Midbrain (tissue), 1 donor: Measurements from ENCODE around the gene ANKS4B.
"Not testable (repeated sequence)": the region's sequence is repeated elsewhere in the genome, so short reads cannot be mapped to it uniquely, and the experiment has no call there.

Source experiments
- DNase-seq: peaks from one replicate; lab custom pipeline; 2025; lab: John Stamatoyannopoulos, UW

The ANKS4B gene

DNA sequence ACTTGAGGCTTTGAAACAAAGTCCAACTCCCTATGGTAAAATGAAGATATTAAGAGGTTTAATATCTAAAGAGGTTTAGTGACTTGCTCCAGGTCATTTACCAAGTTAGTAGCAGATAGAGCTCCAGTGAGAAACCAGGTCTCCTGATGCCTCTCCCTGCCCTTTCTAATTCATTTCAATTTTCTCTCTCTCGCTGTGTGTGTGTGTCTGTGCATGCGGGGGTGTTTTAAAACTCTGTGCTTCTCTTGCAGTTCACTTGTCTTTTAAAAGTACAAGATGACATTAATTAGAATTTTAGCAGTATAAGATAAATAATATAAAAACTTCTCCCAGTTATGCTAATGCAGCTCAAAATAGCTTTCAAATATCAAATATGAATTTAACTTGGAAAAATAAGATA lies 13.9 kb upstream of the ANKS4B start:
- DNase-seq: no peak

DNA sequence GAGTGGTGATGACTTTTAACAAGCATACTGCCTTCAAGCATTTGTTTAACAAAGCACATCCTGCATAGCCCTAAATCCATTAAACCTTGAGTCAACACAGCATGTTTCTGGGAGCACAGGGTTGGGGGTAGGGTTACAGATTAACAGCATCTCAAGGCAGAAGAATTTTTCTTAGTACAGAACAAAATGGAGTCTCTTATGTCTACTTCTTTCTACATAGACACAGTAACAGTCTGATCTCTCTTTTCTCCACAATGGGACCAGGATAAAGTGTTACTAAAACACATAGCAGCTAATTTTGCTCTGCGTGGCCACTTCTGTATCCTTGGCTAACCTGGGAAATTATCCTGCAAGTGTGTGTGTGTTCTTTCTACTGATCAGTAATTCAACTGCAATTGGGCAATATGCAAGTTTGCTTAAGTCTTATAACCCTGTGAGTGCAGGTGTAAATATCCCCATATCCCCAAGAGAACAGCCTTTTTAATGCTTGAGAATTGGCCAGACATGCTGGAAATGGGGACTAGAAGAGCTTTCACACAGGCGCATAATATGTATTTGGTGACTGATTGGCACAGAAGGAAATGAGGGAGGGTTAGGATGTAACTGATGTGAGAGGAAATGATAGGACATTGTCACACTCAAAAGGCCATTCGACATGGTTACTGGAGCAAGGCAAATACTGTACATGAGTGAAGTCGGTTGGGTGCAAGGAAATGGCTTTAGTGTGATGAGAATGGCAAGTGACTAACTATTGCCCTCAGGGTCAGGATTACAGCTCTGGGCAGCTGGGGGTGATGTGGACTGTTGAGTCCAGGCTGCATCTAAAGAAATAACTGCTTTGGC lies 10.8 kb upstream of the ANKS4B start:
- DNase-seq: no peak

DNA sequence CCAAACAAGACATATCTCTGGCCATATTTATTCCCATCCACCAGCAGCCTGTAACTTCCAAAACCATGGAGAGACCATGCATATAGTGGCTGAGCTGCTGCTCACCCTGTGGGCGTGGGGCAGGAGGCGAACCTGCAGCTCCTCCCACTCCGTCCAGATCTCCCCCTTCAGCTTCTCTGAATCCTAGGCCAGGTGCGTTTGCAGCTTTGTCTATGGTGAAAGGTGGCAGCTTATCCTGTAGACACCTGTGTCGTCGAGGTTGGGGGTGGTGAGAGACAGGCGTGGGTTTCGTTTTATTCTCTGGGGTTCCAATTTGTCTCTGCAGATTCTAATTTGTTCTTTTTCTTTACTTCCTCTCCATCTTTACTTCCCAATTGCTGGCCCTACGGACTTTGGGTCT lies 9.7 kb upstream of the ANKS4B start:
- no peak for DNase-seq

DNA sequence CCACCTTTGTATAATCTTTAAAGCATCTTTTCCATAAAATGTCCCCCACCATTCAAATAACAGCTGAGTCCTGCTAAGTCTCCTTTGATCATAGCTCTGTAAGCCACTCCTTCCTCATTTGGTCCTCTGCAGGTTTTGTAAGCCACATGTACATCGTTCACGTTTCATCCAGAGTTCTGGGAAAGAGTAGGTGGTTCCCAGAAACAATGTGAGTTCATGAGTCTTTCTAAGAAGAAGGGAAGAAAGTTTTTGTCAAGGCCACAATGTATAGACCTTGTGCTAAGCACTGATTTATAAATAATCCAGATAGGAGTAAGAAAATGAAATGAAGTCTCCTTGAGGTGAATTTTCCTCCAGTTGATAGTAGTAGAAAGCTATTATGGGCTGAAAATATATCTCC lies 8.7 kb upstream of the ANKS4B start:
- no peak for DNase-seq

DNA sequence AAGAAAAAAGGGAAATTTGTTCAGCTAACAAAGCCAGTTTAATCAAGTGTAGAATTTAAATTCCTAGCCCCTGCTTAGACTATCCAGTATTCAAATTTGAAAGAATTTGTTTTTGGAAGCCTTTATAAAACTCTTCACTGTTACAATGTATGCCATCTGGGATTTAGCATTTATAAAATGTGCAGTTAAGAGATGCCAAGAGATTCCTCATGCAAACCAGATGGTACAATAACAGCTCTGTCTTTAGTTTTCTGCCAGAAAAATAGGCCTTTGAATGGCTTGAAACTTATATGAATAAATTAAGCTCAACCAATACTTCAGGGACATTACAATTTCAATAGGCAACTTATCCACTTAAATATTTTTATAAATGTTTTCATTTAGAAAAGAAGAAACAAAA lies 6.8 kb upstream of the ANKS4B start:
- no peak for DNase-seq

DNA sequence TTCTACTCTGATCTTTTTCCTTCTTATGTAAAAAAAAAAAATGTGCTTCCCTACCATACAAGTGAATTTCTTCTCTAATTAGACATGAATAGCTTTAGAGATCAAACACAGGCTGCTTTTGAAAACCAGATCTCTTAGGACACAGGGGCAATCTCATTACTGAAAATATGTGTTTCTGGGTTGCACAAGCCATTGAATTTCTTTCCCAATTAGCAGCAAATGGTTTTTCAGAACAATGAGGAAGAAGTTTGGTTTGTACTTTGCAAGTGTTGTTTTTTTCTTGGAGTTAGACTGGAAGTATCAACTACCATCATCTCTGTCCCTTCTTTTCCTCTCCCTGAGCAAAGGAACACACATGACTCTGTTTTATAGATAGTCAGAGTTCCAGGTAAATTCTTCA lies 5.6 kb upstream of the ANKS4B start:
- DNase-seq: no peak

DNA sequence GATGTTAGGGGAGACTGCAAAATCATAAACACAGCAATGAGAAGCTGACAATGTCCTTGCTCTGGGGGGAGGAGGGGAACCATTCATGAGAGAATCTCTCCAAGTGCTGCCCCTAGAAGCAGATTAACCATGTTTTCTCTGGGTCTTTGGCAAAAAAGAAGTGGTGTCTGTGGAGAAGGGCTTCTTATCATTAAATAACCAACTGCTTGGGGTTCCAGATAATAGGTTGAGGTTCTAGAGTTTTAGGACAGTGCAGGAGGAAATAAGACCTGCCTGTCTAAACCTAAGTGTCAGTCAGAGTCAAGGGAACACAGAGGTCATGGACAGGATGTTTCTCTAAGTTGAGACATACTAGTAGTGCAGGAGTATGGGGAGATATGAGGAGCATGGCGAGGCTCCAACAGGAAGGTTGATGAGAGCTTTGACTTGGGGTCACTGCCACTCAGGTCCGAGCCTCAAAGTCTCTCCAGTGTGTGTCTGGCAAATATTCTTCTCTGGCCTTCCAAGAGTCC lies 5.1 kb upstream of the ANKS4B start:
- DNase-seq: no peak

DNA sequence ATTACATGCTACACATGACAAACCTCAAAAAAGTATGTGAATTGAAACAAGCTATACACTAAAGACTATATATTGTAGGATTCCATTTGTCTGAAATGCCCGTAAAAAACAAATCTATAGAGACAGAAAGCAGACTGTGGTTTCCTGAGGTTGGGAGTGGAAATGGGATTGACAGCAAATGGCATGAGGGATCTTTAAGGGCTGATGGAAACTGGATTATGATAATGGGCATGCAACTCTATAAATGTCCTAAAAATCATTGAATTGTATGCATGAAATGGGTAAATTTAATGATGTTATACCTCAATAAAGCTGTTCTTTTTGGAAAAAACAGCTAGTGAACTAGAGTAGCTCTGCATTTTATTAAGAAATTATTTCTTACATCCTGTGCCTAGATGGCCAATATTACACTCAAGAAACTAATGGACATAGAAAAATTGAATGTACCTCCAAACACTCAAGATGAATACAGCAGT lies 416 bp upstream of the ANKS4B start:
- no peak for DNase-seq

DNA sequence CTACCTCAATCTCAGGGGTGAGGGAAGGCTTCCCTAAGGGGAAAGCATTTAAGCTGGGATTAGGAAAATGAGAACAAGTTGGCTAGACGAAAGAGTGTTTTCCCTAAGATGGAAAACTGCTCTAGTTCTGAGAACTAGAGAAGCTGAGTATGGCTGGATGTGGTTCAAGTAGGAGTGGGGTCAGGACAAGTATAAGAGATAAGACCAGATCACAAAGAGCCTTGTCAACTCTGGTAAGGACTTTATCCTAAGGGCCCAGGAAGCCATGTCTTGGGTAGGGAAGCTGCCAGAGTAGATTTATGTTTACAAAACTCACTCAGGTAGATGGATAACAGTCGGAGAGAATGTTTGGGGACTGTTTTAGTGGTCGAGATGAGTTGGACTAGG lies 1.7 kb downstream of the ANKS4B start:
- no peak for DNase-seq

DNA sequence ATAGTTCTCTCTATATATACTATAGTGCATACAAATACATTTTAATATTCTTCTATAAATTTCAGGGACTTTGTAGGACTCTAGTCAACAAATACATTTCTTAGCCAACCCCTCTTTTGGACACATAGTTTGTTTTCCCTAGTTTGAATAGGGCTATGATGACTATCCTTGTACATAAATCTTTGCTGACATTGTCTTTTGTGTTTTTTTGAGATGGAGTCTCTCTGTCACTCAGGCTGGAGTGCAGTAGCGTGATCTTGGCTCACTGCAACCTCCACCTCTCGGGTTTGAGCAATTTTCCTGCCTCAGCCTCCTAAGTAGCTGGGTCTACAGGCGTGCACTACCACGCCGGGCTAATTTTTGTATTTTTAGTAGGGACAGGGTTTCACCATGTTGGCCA lies 3.3 kb downstream of the ANKS4B start:
- no peak for DNase-seq

DNA sequence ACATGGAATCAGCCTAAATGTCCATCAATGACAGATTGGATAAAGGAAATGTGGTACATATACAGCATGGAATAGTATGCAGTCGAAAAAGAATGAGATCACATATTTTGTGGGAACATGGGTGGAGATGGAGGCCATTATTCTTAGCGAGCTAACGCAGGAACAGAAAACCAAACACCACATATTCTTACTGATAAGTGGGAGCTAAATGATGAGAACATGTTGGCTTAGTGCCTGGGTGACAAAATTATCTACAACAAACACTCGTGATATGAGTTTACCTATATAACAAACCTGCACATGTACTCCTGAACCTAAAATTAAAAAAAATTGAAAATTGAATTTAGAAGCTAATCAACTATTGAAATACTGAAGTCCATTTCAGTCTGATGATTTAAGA lies 6.1 kb downstream of the ANKS4B start:
- DNase-seq: no peak

DNA sequence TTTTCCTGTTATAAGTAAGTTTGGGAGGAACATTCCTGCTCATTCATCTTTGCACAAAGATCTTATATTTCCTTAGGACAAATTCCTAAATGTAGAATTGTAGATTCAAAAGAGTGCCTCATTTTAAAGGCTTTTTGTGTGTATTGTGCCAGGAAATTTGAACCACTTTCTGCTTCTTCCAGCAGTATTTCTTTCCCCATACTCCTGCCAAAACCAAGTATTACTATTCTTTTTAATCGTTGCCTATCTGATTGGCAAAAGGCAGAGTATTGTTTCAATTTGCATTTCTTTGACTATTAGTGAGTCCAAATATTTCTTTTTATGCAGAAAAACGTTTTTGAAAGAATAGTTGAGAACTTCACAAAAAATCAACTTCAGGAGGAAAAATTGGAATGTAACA lies 9.3 kb downstream of the ANKS4B start:
- no peak for DNase-seq

DNA sequence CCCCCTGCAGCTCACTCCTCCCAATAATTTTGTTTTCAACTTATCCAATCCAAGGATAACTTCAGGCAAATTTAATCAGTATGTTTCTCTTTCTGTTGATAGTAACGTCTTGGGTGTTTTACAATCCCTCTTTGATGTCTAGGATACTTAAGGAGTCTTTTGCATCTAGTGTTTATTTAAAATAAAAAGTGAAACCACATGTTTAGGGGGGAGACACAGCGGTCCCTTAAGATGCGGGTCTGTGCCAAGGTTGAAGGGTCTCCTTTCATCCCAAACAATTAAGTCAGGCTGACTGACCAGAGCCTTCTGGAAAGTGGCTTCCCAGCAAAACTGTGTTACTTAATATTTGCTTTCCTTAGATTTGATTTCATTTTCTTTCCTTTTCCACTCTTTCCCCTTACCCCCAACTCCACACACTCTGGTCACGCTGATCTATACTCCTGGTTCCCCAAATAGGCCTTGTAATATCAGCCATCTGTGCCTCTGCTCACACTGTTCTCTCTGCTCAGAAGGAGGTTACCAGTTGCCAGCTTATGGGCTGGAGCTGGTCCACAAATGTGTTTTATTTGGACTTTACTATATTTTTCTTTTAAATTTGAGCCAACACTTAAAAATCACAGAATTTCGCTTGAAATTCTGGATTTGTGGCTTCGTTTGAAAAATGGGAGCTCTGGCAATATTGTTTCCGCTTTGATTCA lies 11.2 kb downstream of the ANKS4B start:
- no peak for DNase-seq

DNA sequence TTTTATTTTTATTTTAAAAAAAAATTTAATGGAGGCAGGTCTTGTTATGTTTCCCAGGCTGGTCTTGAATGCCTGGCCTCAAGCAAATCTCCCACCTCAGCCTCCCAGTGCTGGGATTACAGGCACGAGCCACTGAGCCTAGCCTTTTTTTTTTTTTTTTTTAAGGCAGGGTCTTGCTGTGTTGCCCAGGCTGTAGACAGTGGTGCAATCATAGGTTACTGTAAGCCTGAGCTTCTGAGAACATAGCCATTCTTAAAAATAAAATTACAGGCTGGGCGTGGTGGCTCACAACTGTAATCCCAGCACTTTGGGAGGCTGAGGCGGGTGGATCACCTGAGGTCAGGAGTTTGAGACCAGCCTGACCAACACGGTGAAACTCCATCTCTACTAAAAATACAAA lies 14.7 kb downstream of the ANKS4B start:
- not testable (repeated sequence) for DNase-seq

DNA sequence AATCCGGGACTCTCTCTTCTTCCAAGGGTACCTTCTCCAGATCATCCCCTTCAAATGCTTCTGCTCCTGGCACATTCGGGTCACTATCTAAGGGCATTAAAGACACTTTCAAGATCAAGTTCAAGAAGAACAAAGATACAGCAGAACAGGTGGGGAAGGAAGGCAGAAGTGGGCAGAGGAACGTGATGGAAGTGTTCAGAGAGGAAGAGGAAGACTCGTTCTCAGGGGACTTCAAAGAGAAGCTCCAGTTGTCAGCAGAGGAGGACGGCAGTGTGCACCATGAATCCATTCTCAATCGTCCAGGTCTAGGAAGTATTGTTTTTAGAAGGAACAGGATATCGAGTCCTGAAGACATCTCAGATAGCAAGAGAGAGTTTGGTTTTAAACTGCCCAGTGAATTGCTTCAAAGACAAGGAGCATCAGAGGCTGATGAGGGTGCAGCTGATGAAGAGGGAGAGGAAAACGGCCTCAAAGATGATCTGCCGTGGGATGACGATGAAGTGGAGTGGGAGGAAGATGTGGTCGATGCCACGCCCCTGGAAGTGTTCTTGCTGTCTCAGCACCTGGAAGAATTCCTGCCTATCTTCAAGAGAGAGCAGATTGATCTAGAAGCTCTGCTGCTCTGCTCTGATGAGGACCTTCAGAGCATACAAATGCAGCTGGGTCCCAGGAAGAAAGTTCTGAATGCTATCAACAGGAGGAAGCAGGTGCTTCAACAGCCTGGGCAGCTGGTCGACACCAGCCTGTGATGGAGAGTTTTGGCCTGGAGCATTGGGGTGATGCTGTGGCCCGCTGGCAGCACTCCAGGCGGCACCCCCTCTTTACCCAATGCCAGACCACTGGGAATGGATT lies 16.8 kb downstream of the ANKS4B start:
- DNase-seq: no peak

DNA sequence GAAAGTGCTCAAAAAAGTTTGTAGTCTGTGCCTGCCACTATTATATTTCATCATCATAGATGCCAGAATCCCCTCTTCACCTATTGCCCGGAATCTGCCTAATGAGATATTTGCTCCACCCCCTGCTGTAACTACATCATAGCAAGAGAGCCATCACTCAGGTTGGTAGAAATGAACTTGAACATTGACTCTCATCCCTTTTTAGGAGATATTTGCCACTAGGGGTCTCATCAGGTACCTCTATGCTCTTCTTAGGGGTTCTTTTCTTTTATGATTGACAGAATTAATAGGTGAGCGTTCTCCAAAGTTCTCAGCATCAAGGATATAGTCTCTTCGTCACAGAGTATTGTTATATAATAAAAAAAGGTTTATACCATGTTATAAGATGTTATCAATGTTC lies 20.0 kb downstream of the ANKS4B start:
- DNase-seq: no peak

DNA sequence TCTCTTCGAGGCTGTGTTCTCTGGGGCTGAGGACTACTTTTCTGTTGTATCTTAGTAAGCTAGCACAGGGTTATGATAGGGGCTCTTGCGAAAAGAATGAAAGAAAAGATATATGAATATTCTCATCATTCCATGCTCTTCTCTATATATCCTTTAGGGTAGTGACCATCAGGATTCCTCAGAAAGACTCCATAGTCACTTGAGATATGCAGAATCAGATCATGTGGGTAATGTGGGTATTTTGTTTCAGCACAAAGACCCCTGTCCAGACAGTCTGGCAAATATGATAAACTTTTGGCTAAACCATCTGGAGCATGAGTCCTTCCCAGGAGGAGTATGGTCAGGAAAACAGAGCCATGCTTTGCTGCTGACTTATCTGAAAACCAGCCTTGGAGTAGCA lies 23.1 kb downstream of the ANKS4B start:
- no peak for DNase-seq

DNA sequence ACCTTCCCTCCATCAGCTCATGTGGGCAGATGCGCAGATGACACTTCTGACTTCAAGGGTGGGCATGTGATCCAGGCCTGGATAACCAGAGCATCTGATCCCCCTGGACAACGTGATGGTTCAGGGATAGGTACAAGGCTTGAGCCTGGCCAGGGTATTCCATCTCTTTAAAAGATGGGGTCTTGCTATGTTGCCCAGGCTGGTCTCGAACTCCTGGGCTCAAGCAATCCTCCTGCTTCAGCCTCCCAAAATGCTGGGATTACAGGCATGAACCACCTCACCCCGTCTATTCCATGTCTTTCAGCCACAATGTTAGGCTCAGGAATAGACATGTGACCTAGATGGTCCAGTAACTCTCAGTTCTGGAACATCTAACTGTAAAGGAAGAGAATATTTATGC lies 23.8 kb downstream of the ANKS4B start:
- DNase-seq: no peak

DNA sequence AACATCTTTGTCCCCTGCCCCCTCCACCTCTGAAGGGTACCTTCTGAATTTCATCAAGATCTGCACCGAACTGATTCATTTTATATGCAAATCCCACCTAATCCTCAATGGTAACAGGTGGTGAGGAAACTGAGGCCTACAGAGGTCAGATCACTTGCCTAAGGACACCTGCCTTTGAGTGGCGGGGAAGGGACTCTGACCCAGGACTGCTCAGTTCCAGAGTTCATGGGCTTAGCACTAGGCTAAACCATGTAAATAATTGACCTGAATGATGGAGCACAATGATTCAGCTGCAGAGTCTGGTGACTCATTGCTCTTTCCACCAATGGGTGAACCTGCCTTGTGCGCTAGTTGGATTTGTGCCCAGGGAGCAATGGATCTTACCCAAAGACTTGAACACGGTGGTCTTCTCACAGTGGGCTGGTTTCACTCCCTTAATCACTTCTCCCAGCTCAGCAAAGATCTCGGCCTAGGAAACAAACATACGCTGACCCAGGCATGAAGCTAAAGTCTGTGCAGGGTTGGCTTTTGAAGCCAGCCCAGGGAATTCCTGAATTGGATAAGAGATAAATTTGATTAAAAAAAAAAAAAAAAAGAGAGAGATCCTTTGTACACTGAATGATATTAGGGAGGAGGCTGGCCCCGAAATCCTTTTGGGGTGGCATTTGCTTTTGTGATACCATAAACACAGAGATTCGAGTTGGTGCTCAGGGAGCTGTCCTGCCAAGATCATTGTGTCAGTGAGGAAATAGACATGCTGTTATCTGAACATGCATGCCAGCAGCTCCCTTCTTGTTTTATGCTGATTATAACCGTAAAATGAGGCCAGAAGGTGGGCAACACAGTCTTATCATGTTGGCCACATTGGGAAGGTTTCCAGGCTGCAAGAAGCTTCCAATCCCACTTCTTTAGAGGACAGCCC lies 27.6 kb downstream of the ANKS4B start:
- DNase-seq: no peak

DNA sequence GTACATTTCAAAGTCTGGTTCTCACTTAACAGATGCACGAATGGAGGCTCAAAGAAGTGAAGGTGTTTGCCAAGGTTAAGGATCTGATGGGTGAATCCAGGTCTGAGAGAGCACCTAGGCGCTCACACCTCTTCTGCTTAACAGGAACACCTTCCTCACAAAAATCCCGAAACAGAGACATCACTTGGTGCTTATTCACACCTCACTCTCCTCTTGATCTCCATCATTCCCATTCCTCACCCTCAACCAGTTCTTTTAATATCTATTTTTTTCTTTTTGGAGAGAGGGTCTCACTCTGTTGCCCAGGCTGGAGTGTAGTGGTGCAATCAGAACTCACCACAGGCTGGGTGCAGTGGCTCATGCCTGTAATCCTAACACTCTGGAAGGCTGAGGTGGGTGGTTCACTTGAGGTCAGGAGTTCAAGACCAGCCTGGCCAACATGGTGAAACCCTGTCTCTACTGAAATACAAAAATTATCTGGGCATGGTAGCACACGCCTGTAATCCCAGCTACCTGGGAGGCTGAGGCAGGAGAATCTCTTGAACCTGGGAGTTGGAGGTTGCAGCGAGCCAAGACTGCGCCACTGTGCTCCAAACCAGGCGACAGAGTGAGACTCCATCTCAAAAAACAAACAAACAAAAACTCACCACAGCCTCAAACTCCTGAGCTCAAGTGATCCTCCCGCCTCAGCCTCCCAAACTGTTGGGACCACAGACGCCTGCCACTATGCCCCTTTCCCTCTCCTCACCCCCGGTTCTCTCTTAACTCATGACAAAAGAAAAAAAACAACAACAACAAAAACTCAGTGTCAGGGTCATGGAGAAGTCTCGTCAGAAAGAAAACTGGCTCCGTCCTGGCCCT lies 29.5 kb downstream of the ANKS4B start:
- no peak for DNase-seq
